GM18951 (cell line): ENCODE data around the gene CERS6.

Experiments used
- POLR2A ChIP-seq: IDR thresholded peaks from 4 replicates; pipeline ENCODE4 v1.6.1; 2011; ENCODE audit warnings: mild to moderate bottlenecking; ENCODE audit not compliant: insufficient read length, insufficient read depth; ENCODE audit errors: extremely low read depth
- in situ Hi-C: fragments of 300-500 bp; cut with MboI; formaldehyde crosslinking; loops from one replicate; pipeline ENCODE4 v1.12.0; 2022; ENCODE audit warnings: low sequenced_read_pairs, mixed read lengths, inconsistent platforms; ENCODE audit not compliant: unreplicated experiment

CERS6 gene

GRCh38 chr2:168723275-168723899 is 267.3 kb downstream of the CERS6 start:
- in situ Hi-C loops, result no loop called here
- no peak for TF ChIP-seq POLR2A

GRCh38 chr2:168726375-168726774 is 270.3 kb downstream of the CERS6 start:
- no peak for TF ChIP-seq POLR2A
- in situ Hi-C loops, result no loop called here

GRCh38 chr2:168727904-168728470 is 271.9 kb downstream of the CERS6 start:
- TF ChIP-seq POLR2A, result no peak
- in situ Hi-C loops, result no loop called here

- TF ChIP-seq POLR2A, result no peak
- in situ Hi-C loops, result no loop called here
These were observed 273.4 kb downstream of the CERS6 start for GRCh38 chr2:168729455-168729854.

- TF ChIP-seq POLR2A, result no peak
- in situ Hi-C loops, result no loop called here
These were observed 274.3 kb downstream of the CERS6 start for GRCh38 chr2:168730344-168730743.

- in situ Hi-C loops, result no loop called here
These were observed 274.9 kb downstream of the CERS6 start for GRCh38 chr2:168731002-168731401.

GRCh38 chr2:168731616-168732015 is 275.5 kb downstream of the CERS6 start:
- in situ Hi-C loops, result no loop called here
- TF ChIP-seq POLR2A, result no peak

More at GRCh38 chr2:168731002-168731401, 274.9 kb downstream of the CERS6 start:
- no peak for TF ChIP-seq POLR2A

GRCh38 chr2:168732100-168732499 is 276.0 kb downstream of the CERS6 start:
- in situ Hi-C loops, result no loop called here
- no peak for TF ChIP-seq POLR2A

GRCh38 chr2:168732506-168732905 is 276.4 kb downstream of the CERS6 start:
- in situ Hi-C loops, result no loop called here
- no peak for TF ChIP-seq POLR2A

GRCh38 chr2:168734199-168734760 is 278.2 kb downstream of the CERS6 start:
- no peak for TF ChIP-seq POLR2A
- in situ Hi-C loops, result no loop called here

- TF ChIP-seq POLR2A, result no peak
- in situ Hi-C loops, result no loop called here
These were observed 280.8 kb downstream of the CERS6 start for GRCh38 chr2:168736649-168737445.

- TF ChIP-seq POLR2A, result no peak
- in situ Hi-C loops, result no loop called here
These were observed 282.0 kb downstream of the CERS6 start for GRCh38 chr2:168738062-168738461.

GRCh38 chr2:168740360-168740759 is 284.3 kb downstream of the CERS6 start:
- in situ Hi-C loops, result no loop called here
- TF ChIP-seq POLR2A, result no peak
